Endothelial cell of umbilical vein (primary cell): ENCODE results near the gene VWA7. TPM values are rescaled to one million over a fixed set of nuclear protein-coding genes. Genes with fewer than 3 reads are reported as not detected.

Experiments
- BruUV-seq: library from RNA; stranded (reverse); fragments of 400-500 nt; replicated peaks from 2 replicates; lab custom pipeline; 2021; lab: Mats Ljungman, UMichigan
- CTCF ChIA-PET: fragments of 300-600, 350-600 bp; sonication (Branson Sonifier 250); formaldehyde crosslinking; loops from one replicate; lab custom pipeline; 2021; ENCODE audit warnings: antibody characterized with exemption, inconsistent platforms; lab: Charles Lee
- POLR2A ChIA-PET: fragments of 300-600, 350-600 bp; sonication (Branson Sonifier 250); formaldehyde crosslinking; loops from one replicate; lab custom pipeline; 2021; ENCODE audit warnings: antibody characterized with exemption, inconsistent platforms; lab: Charles Lee
- DNase-seq: peaks from one replicate; pipeline ENCODE4 v3.0.0-alpha.2; 2011; ENCODE audit warnings: low read depth, low spot score
- FAIRE-seq: peaks from 2 replicates; lab custom pipeline; 2011; peaks lifted over from hg19 to GRCh38; lab: Jason Lieb, UNC
- H2AFZ ChIP-seq: 2 replicates; pipeline ENCODE4 v1.6.0; 2012; ENCODE audit warnings: low read depth, low read length, control low read depth, inconsistent platforms
- H3K27ac ChIP-seq: 2 replicates; pipeline ENCODE4 v1.5.1; 2011; ENCODE audit warnings: low read depth, mild to moderate bottlenecking, control low read depth, low read length, moderate library complexity; ENCODE audit not compliant: insufficient read depth
- H3K27me3 ChIP-seq, 2 experiments: 2 replicates each; pipeline versions ENCODE4 v1.6.0 to v1.6.1; 2011; ENCODE audit warnings: low read length in 2 of 2, mixed read lengths in 1 of 2; ENCODE audit not compliant: control insufficient read depth in 2 of 2, insufficient read depth in 2 of 2
- H3K36me3 ChIP-seq, 2 experiments: 2 replicates in 1 of 2; 3 replicates in 1 of 2; pipeline ENCODE4 v1.5.1; 2011; ENCODE audit warnings: low read length in 2 of 2, mild to moderate bottlenecking in 1 of 2, moderate library complexity in 1 of 2; ENCODE audit not compliant: control insufficient read depth in 2 of 2, insufficient read depth in 2 of 2; ENCODE audit errors: extremely low read depth in 1 of 2
- H3K4me1 ChIP-seq: 3 replicates; pipeline ENCODE4 v1.5.1; 2011; ENCODE audit warnings: mild to moderate bottlenecking, low read length; ENCODE audit not compliant: control insufficient read depth, insufficient read depth; ENCODE audit errors: extremely low read depth
- H3K4me2 ChIP-seq: 2 replicates; pipeline ENCODE4 v1.6.1; 2011; ENCODE audit warnings: low read length, control low read depth, mixed read lengths; ENCODE audit not compliant: insufficient read depth
- H3K4me3 ChIP-seq, 3 experiments: fragments of 200-600 bp in 1 of 3; sonication (generic), shearing (Covaris generic) in 1 of 3; replicated peaks in 1 of 3; 2 replicates each; pipeline ENCODE4 v1.5.1; 2011 to 2016; ENCODE audit warnings: control low read depth in 3 of 3, low read length in 3 of 3, mild to moderate bottlenecking in 2 of 3, inconsistent platforms in 1 of 3, low read depth in 1 of 3, moderate library complexity in 1 of 3; ENCODE audit not compliant: insufficient read depth in 1 of 3
- H3K79me2 ChIP-seq: 2 replicates; pipeline ENCODE4 v1.6.0; 2012; ENCODE audit warnings: low read length, inconsistent platforms; ENCODE audit not compliant: control insufficient read depth, insufficient read depth
- H3K9ac ChIP-seq: replicated peaks from 2 replicates; pipeline ENCODE3; 2011; ENCODE audit warnings: low read length, control low read depth; ENCODE audit not compliant: insufficient read depth; ENCODE audit errors: extremely low read depth
- H3K9me1 ChIP-seq: replicated peaks from 3 replicates; pipeline ENCODE4 v1.6.0; 2011; ENCODE audit warnings: mild to moderate bottlenecking, low read length; ENCODE audit not compliant: control insufficient read depth, insufficient read depth; ENCODE audit errors: extremely low read depth
- H3K9me3 ChIP-seq: replicated peaks from 2 replicates; pipeline ENCODE4 v1.5.1; 2012; ENCODE audit warnings: low read length, inconsistent platforms; ENCODE audit not compliant: control insufficient read depth, insufficient read depth
- H4K20me1 ChIP-seq: replicated peaks from 2 replicates; pipeline ENCODE3; 2011; ENCODE audit warnings: mild to moderate bottlenecking, low read length; ENCODE audit not compliant: control insufficient read depth, insufficient read depth; ENCODE audit errors: extremely low read depth
- EZH2 ChIP-seq: IDR thresholded peaks from 2 replicates; pipeline ENCODE4 v1.6.1; 2012; ENCODE audit warnings: borderline replicate concordance, low read depth, mild to moderate bottlenecking, moderate library complexity, low read length, inconsistent platforms; ENCODE audit not compliant: severe bottlenecking
- FOS ChIP-seq: IDR thresholded peaks from 2 replicates; pipeline ENCODE4 v1.6.1; 2011; ENCODE audit warnings: mild to moderate bottlenecking, low read length, moderate library complexity, borderline replicate concordance; ENCODE audit not compliant: insufficient read depth
- GATA2 ChIP-seq: IDR thresholded peaks from 2 replicates; pipeline ENCODE4 v1.7.0; 2011; ENCODE audit warnings: low read depth, mild to moderate bottlenecking, moderate library complexity, mixed read lengths, low read length; ENCODE audit not compliant: insufficient read length, insufficient read depth
- JUN ChIP-seq: IDR thresholded peaks from 2 replicates; pipeline ENCODE4 v1.6.1; 2011; ENCODE audit warnings: borderline replicate concordance, low read depth; ENCODE audit not compliant: insufficient read length, insufficient read depth
- MYC ChIP-seq: IDR thresholded peaks from one replicate; pipeline ENCODE4 v1.6.1; 2011; ENCODE audit warnings: mild to moderate bottlenecking, low read depth, low read length
- POLR2A ChIP-seq: IDR thresholded peaks from 2 replicates; pipeline ENCODE4 v1.6.1; 2012; ENCODE audit warnings: low read depth, mild to moderate bottlenecking, control low read depth, low read length
- POLR2AphosphoS5 ChIP-seq: IDR thresholded peaks from 2 replicates; pipeline ENCODE4 v1.6.1; 2012; ENCODE audit warnings: low read depth, mild to moderate bottlenecking, control low read depth, low read length, moderate library complexity; ENCODE audit not compliant: insufficient read depth
- dilution Hi-C: fragments of 300-500 bp; cut with MboI; formaldehyde crosslinking; loops from one replicate; pipeline ENCODE4 v1.15.0; 2019; ENCODE audit warnings: low sequenced_read_pairs; ENCODE audit not compliant: extremely low pct_ligation_motif_present
- intact Hi-C: fragments of 100-400 bp; cut with micrococcal nuclease; formaldehyde crosslinking; loops from one replicate; pipeline ENCODE4 v1.10.0; 2022
- polyA plus RNA-seq, 4 experiments: library from polyadenylated mRNA; depleted of rRNA in 3 of 4; stranded (reverse) in 3 of 4; unstranded in 1 of 4; fragments of >200 nt; gene quantifications; 2 replicates each; pipeline versions ENCODE4 v1.2.1 to v1.2.3, GENCODE V29; 2011 to 2012; ENCODE audit warnings: missing spikeins in 1 of 4
- total RNA-seq: library from RNA; stranded (reverse); gene quantifications from 2 replicates; pipeline ENCODE4 v1.2.3, GENCODE V29; 2021
- TF ChIP-seq, protein P1 (sequence below): IDR thresholded peaks from 2 replicates; pipeline ENCODE4 v1.6.1; 2011; ENCODE audit not compliant: insufficient read depth, insufficient read length
- TF ChIP-seq, protein P2 (sequence below), 2 donors: IDR thresholded peaks; 1 replicate in 1 of 2; 2 replicates in 1 of 2; pipeline ENCODE4 v1.5.1; 2011; ENCODE audit warnings: low read length in 2 of 2, mild to moderate bottlenecking in 2 of 2, moderate library complexity in 2 of 2, control low read depth in 1 of 2, inconsistent platforms in 1 of 2, low read depth in 1 of 2; ENCODE audit not compliant: insufficient read depth in 1 of 2; ENCODE audit errors: extremely low read depth in 1 of 2

The VWA7 gene
- total and polyA plus RNA-seq, 2 donors (not counting 3 experiments of a cell fraction or from before 2014, with no cell fraction given), result 0.11 to 0.51 TPM

DNA sequence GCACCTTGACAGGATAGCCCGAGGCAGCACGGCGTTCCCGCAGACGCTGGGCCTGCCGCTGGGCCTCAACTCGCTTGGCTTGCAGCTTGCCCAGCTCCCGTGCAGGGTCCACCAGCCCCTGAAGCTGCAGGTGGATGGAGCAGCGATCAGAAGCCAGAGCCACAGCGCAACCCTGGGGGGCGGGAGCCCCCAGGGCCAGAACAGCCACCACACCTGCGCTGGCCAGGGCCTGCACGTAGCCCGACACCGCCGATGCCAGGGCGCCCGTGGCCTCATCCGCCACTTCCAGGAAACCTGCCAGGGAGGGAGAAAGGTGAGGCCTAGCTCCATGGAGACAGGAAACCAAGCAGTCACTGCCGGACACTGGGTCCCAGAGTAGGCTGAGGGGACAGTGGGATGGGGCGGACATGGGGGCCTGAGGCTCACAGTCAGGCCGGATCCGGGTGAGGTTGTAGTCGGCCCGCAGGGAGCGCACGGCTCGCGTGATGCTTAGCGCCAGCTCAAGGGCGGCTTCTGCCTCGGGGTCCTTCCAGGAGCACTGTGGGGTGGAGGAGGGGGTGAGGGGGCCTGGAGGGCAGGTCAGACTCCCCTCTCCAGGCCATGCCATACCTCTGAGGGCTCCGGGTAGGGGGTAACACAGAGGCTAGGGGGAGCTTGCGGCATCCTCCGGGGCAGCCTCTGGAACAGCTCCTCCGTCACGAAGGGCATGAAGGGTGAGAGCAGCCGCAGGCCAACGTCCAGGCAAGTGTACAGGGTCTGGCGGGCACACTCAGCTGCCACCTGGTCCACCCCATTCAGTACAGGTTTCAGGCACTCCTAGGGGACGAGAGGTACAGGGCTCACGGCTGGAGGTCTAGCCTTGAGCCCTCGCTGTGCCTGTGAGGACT lies 2.1 kb upstream of the VWA7 start:
- H3K79me2 ChIP-seq, result no peaks in the 10 kb centered on the region
- no peak for FAIRE-seq
- H3K9me3 ChIP-seq, result no peaks in the 10 kb centered on the region
- no peak overlapping the region for H3K27ac ChIP-seq
- intact Hi-C loops (no loop called here), dilution Hi-C loops (no loop called here)
- TF ChIP-seq FOS, result no peak
- TF ChIP-seq POLR2AphosphoS5, result no peak
- TF ChIP-seq, protein P1, sequence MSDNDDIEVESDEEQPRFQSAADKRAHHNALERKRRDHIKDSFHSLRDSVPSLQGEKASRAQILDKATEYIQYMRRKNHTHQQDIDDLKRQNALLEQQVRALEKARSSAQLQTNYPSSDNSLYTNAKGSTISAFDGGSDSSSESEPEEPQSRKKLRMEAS, result no peak
- TF ChIP-seq EZH2, result no peak
- no peak for TF ChIP-seq POLR2A
- TF ChIP-seq, protein P2, sequence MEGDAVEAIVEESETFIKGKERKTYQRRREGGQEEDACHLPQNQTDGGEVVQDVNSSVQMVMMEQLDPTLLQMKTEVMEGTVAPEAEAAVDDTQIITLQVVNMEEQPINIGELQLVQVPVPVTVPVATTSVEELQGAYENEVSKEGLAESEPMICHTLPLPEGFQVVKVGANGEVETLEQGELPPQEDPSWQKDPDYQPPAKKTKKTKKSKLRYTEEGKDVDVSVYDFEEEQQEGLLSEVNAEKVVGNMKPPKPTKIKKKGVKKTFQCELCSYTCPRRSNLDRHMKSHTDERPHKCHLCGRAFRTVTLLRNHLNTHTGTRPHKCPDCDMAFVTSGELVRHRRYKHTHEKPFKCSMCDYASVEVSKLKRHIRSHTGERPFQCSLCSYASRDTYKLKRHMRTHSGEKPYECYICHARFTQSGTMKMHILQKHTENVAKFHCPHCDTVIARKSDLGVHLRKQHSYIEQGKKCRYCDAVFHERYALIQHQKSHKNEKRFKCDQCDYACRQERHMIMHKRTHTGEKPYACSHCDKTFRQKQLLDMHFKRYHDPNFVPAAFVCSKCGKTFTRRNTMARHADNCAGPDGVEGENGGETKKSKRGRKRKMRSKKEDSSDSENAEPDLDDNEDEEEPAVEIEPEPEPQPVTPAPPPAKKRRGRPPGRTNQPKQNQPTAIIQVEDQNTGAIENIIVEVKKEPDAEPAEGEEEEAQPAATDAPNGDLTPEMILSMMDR (IDR thresholded peaks at IDR 0.05; ENCODE audit: extremely low read depth in 1 of 2, insufficient read depth in 1 of 2, low read depth in 1 of 2, low read length in 2 of 2), result no peak
- no peak for TF ChIP-seq JUN
- no peak for TF ChIP-seq GATA2
- no peak for TF ChIP-seq MYC
- TSS peak; percentile 37 for BruUV-seq
- H3K4me2 ChIP-seq, result no peak overlapping the region
- peaks cover 4% of the 10 kb centered on the region for H3K4me1 ChIP-seq
- no peak for DNase-seq
- ChIA-PET CTCF (interaction anchor here (1.0 to 2.3 kb wide), 2 partner anchors 9 to 12 kb away, joined by 4 to 14 read pairs; no protein-coding TSS in a partner anchor), POLR2A (no interaction called here)
- no peaks in the 10 kb centered on the region for H3K27me3 ChIP-seq
- no peak overlapping the region for H3K4me3 ChIP-seq
- H3K9me1 ChIP-seq, result no peaks in the 10 kb centered on the region
- H4K20me1 ChIP-seq, result no peaks in the 10 kb centered on the region
- H3K36me3 ChIP-seq, result peaks cover 3 to 38% of the 10 kb centered on the region in 2 experiments
- no peak overlapping the region for H2AFZ ChIP-seq
- H3K9ac ChIP-seq, result no peak overlapping the region
